Natural killer cell treated with Interleukin-12 subunit alpha and Interleukin-12 subunit beta and Interleukin-15 and Interleukin-18, amount 100 ng/mL, for 72 hours (primary cell): ENCODE measurements around the gene PPP1R1B. TPM values are rescaled to one million over a fixed set of nuclear protein-coding genes. Genes with fewer than 3 reads are reported as not detected.

ENCODE experiments used
- total RNA-seq, 2 donors: library from RNA; stranded (reverse); gene quantifications; one replicate each; pipeline ENCODE4 v1.2.3, GENCODE V29; 2022

The PPP1R1B gene
- total RNA-seq, 2 donors from 2014 or later = not detected

Other genes starting within 250 kb of the PPP1R1B start
- 10 to 100 TPM; 14.4 to 18.3 TPM for gene FBXL20, start 225.3 kb upstream of the PPP1R1B start, total RNA-seq
- gene MED1, start 175.7 kb upstream of the PPP1R1B start, total RNA-seq = 10 to 100 TPM; 66.1 to 67.2 TPM
- 100 to 1,000 TPM in 1 of 2 donors, 10 to 100 TPM in 1; 88.5 to 133 TPM for gene CDK12, start 165.5 kb upstream of the PPP1R1B start, total RNA-seq
- gene NEUROD2, start 19.0 kb upstream of the PPP1R1B start, total RNA-seq = not detected
- 100 to 1,000 TPM in 1 of 2 donors, 10 to 100 TPM in 1; 97.9 to 139 TPM for gene STARD3, start 10.2 kb downstream of the PPP1R1B start, total RNA-seq
- 1 to 10 TPM; 2.1 to 2.5 TPM for gene TCAP, start 38.4 kb downstream of the PPP1R1B start, total RNA-seq
- gene PNMT, start 41.5 kb downstream of the PPP1R1B start, total RNA-seq = not detected
- 10 to 100 TPM in 1 of 2 donors, 1 to 10 TPM in 1; 8.8 to 13.7 TPM for gene PGAP3, start 61.1 kb downstream of the PPP1R1B start, total RNA-seq
- 1 to 10 TPM; 3.8 to 9.5 TPM for gene ERBB2, start 73.1 kb downstream of the PPP1R1B start, total RNA-seq
- 10 to 100 TPM; 56.3 to 64.6 TPM for gene MIEN1, start 103.6 kb downstream of the PPP1R1B start, total RNA-seq
- gene GRB7, start 111.0 kb downstream of the PPP1R1B start, total RNA-seq = under 1 TPM in 1 of 2 donors, not detected in 1; 0.36 TPM
- gene IKZF3, start 237.4 kb downstream of the PPP1R1B start, total RNA-seq = 10 to 100 TPM; 65.5 to 80.9 TPM
- not detected for gene ZPBP2, start 241.2 kb downstream of the PPP1R1B start, total RNA-seq